A673 (cell line): Measurements from ENCODE around the gene RRAGD. TPM values are rescaled to one million over a fixed set of nuclear protein-coding genes. Genes with fewer than 3 reads are reported as not detected.

Source experiments
- BruUV-seq: library from RNA; stranded (reverse); fragments of 400-500 nt; replicated peaks from 2 replicates; lab custom pipeline; 2021; lab: Mats Ljungman, UMichigan
- CTCF ChIA-PET: fragments of 300-600 bp; sonication (Branson Sonifier 250); formaldehyde crosslinking; loops from one replicate; lab custom pipeline; 2022; ENCODE audit warnings: antibody characterized with exemption; lab: Charles Lee
- POLR2A ChIA-PET: fragments of 300-600 bp; sonication (Branson Sonifier 250); formaldehyde crosslinking; loops from one replicate; lab custom pipeline; 2022; ENCODE audit warnings: antibody characterized with exemption; ENCODE audit not compliant: low non-redundant PET; lab: Charles Lee
- DNase-seq: peaks from one replicate; pipeline ENCODE4 v3.0.0-alpha.2; 2015; ENCODE audit warnings: low spot score
- H3K27ac ChIP-seq: fragments of 200-600 bp; sonication (generic); 2 replicates; pipeline ENCODE4 v1.5.1; 2016; ENCODE audit warnings: mixed run types, low read depth, mild to moderate bottlenecking, mixed read lengths, antibody characterized with exemption, low read length; ENCODE audit not compliant: poor library complexity, severe bottlenecking
- H3K27me3 ChIP-seq: fragments of 200-600 bp; sonication (generic); replicated peaks from 2 replicates; pipeline ENCODE4 v1.6.1; 2017; ENCODE audit warnings: mixed run types, low read depth, mild to moderate bottlenecking, mixed read lengths, antibody characterized with exemption, low read length; ENCODE audit not compliant: insufficient read depth, poor library complexity
- H3K36me3 ChIP-seq: fragments of 200-600 bp; sonication (generic); 2 replicates; pipeline ENCODE4 v1.6.1; 2016; ENCODE audit warnings: mixed run types, mild to moderate bottlenecking, mixed read lengths, antibody characterized with exemption, low read length; ENCODE audit not compliant: insufficient read depth, poor library complexity, severe bottlenecking
- H3K4me1 ChIP-seq: fragments of 200-600 bp; sonication (generic); 2 replicates; pipeline ENCODE4 v1.6.1; 2017; ENCODE audit warnings: mixed run types, mild to moderate bottlenecking, mixed read lengths, antibody characterized with exemption, low read length; ENCODE audit not compliant: insufficient read depth, poor library complexity, severe bottlenecking
- H3K4me3 ChIP-seq: fragments of 200-600 bp; sonication (generic); 2 replicates; pipeline ENCODE4 v1.5.1; 2016; ENCODE audit warnings: low read depth, mixed run types, mild to moderate bottlenecking, mixed read lengths, low read length; ENCODE audit not compliant: poor library complexity, severe bottlenecking
- H3K9me3 ChIP-seq: fragments of 200-600 bp; sonication (generic); 2 replicates; pipeline ENCODE4 v1.6.1; 2016; ENCODE audit warnings: mixed run types, low read depth, mild to moderate bottlenecking, mixed read lengths, antibody characterized with exemption, low read length; ENCODE audit not compliant: poor library complexity, severe bottlenecking
- CTCF ChIP-seq: fragments of 300-800, 200-600 bp; sonication (generic); conservative IDR thresholded peaks from 2 replicates; pipeline ENCODE4 v1.5.1; 2017; ENCODE audit warnings: low read depth, mild to moderate bottlenecking, antibody characterized with exemption, low read length, moderate library complexity, mixed read lengths
- EZH2 ChIP-seq: fragments of 200-600 bp; sonication (generic); IDR thresholded peaks from 2 replicates; pipeline ENCODE4 v1.6.1; 2017; ENCODE audit warnings: borderline replicate concordance, low read depth, mild to moderate bottlenecking, mixed read lengths, antibody characterized with exemption, low read length; ENCODE audit not compliant: poor library complexity, severe bottlenecking
- intact Hi-C: fragments of 100-400 bp; cut with micrococcal nuclease; formaldehyde crosslinking; loops from one replicate; pipeline ENCODE4 v1.10.0; 2022; ENCODE audit not compliant: unreplicated experiment
- total RNA-seq: library from RNA; stranded (reverse); gene quantifications from 2 replicates; pipeline ENCODE4 v1.2.3, GENCODE V29; 2021

The RRAGD gene
- total RNA-seq, 1 experiment from 2014 or later, result 9.5 TPM

- Histone ChIP-seq H3K4me1 (peaks cover 26% of the 10 kb centered on the region), H3K36me3 (no peaks in the 10 kb centered on the region), H3K4me3 (no peak within 1 kb of the TSS), H3K27me3 (no peaks in the 10 kb centered on the region), H3K9me3 (peaks cover 5% of the 10 kb centered on the region), H3K27ac (no peak within 1 kb of the TSS)
- BruUV-seq, result no TSS peak
- TF ChIP-seq EZH2 (no peak), CTCF (no peak)
- CTCF ChIA-PET, result no interaction called here
- POLR2A ChIA-PET, result no interaction called here
- no peak for DNase-seq
- intact Hi-C loops, result no loop called here
Observed at GRCh38 chr6:89315249-89315885, 96.7 kb downstream of the RRAGD start, which contains the start of gene GABRR2. TSS of gene GABRR2 (minus strand) at chr6:89315299. CDS start at chr6:89315165, 134 bp downstream.

- no peak overlapping the region for H3K27ac ChIP-seq
- ChIA-PET POLR2A (no interaction called here), CTCF (no interaction called here)
- DNase-seq, result no peak
- peaks cover 26% of the 10 kb centered on the region for H3K4me1 ChIP-seq
- no peaks in the 10 kb centered on the region for H3K36me3 ChIP-seq
- no peaks in the 10 kb centered on the region for H3K27me3 ChIP-seq
- BruUV-seq, result no TSS peak
- no peak overlapping the region for H3K4me3 ChIP-seq
- TF ChIP-seq EZH2, result no peak
- no peak for TF ChIP-seq CTCF
- H3K9me3 ChIP-seq, result no peaks in the 10 kb centered on the region
- intact Hi-C loops, result no loop called here
Observed at GRCh38 chr6:89314692-89315091, 97.4 kb downstream of the RRAGD start.

Other genes starting within 250 kb of the RRAGD start
- 0.37 and 0.67 TPM in 2 replicates for gene GABRR1, start 194.9 kb downstream of the RRAGD start, total RNA-seq
- 0.67 and 0.74 TPM in 2 replicates for gene GABRR2, start 97.0 kb downstream of the RRAGD start, total RNA-seq
- gene UBE2J1, start 59.6 kb downstream of the RRAGD start, total RNA-seq, result 36.1 and 38.6 TPM in 2 replicates
- gene ANKRD6, start 20.9 kb upstream of the RRAGD start, total RNA-seq, result 25.4 and 36.4 TPM in 2 replicates
- gene LYRM2, start 226.5 kb upstream of the RRAGD start, total RNA-seq, result 64.3 and 68.2 TPM in 2 replicates